Muscle layer of duodenum (tissue), 2 donors: ENCODE results near the gene MACROH2A2.
"Not testable (repeated sequence)": the region's sequence is repeated elsewhere in the genome, so short reads cannot be mapped to it uniquely, and the experiment has no call there.

Source experiments
- H3K27ac ChIP-seq: one replicate; pipeline ENCODE4 v1.7.0; 2013; ENCODE audit warnings: mild to moderate bottlenecking, low read length
- H3K27me3 ChIP-seq: one replicate; pipeline ENCODE4 v1.7.0; 2013; ENCODE audit warnings: low read depth, mild to moderate bottlenecking, control low read depth, low read length
- H3K36me3 ChIP-seq, 2 donors: one replicate each; pipeline ENCODE4 v1.7.0; 2013; ENCODE audit warnings: low read length in 2 of 2, control low read depth in 1 of 2, mild to moderate bottlenecking in 1 of 2; ENCODE audit not compliant: insufficient read depth in 2 of 2, control insufficient read depth in 1 of 2
- H3K4me1 ChIP-seq, 2 donors: one replicate each; pipeline ENCODE4 v1.7.0; 2013; ENCODE audit warnings: low read length in 2 of 2, mild to moderate bottlenecking in 2 of 2, control low read depth in 1 of 2, moderate library complexity in 1 of 2; ENCODE audit not compliant: insufficient read depth in 2 of 2, control insufficient read depth in 1 of 2
- H3K4me3 ChIP-seq, 2 donors: one replicate each; pipeline ENCODE4 v1.7.0; 2013; ENCODE audit warnings: low read length in 2 of 2, low read depth in 1 of 2, mild to moderate bottlenecking in 1 of 2
- H3K9me3 ChIP-seq, 2 donors: one replicate each; pipeline ENCODE4 v1.7.0; 2013; ENCODE audit warnings: low read length in 2 of 2, control low read depth in 1 of 2, mild to moderate bottlenecking in 1 of 2; ENCODE audit not compliant: control insufficient read depth in 1 of 2
- donor health status: healthy.

MACROH2A2 gene

GRCh38 chr10:70069346-70069745 is 16.7 kb downstream of the MACROH2A2 start:
- H3K9me3 ChIP-seq: no peaks in the 10 kb centered on the region
- no peak overlapping the region for H3K27ac ChIP-seq
- no peak overlapping the region for H3K4me3 ChIP-seq
- no peaks in the 10 kb centered on the region for H3K36me3 ChIP-seq
- H3K4me1 ChIP-seq: no peaks in the 10 kb centered on the region
- H3K27me3 ChIP-seq: no peaks in the 10 kb centered on the region

GRCh38 chr10:70070834-70071233 is 18.2 kb downstream of the MACROH2A2 start:
- Histone ChIP-seq H3K27me3 (no peaks in the 10 kb centered on the region), H3K36me3 (peaks cover 0 to 6% of the 10 kb centered on the region in 2 donors), H3K4me1 (no peaks in the 10 kb centered on the region), H3K27ac (no peak overlapping the region), H3K9me3 (no peaks in the 10 kb centered on the region), H3K4me3 (no peak overlapping the region)

GRCh38 chr10:70074165-70074564 is 21.5 kb downstream of the MACROH2A2 start:
- Histone ChIP-seq H3K9me3 (no peaks in the 10 kb centered on the region), H3K36me3 (peaks cover 0 to 6% of the 10 kb centered on the region in 2 donors), H3K27me3 (no peaks in the 10 kb centered on the region), H3K4me3 (no peak overlapping the region), H3K4me1 (no peaks in the 10 kb centered on the region), H3K27ac (no peak overlapping the region)

- no peaks in the 10 kb centered on the region for H3K4me1 ChIP-seq
- no peaks in the 10 kb centered on the region for H3K27me3 ChIP-seq
- H3K27ac ChIP-seq: no peak overlapping the region
- no peak overlapping the region for H3K4me3 ChIP-seq
- H3K9me3 ChIP-seq: no peaks in the 10 kb centered on the region
- peaks cover 0 to 6% of the 10 kb centered on the region in 2 donors for H3K36me3 ChIP-seq
Observed at GRCh38 chr10:70074971-70075370, 22.3 kb downstream of the MACROH2A2 start.

- H3K36me3 ChIP-seq: peaks cover 0 to 6% of the 10 kb centered on the region in 2 donors
- H3K4me3 ChIP-seq: no peak overlapping the region
- no peaks in the 10 kb centered on the region for H3K9me3 ChIP-seq
- no peak overlapping the region for H3K27ac ChIP-seq
- H3K4me1 ChIP-seq: no peaks in the 10 kb centered on the region
- H3K27me3 ChIP-seq: no peaks in the 10 kb centered on the region
Observed at GRCh38 chr10:70078329-70078728, 25.7 kb downstream of the MACROH2A2 start.

GRCh38 chr10:70078937-70079336 is 26.3 kb downstream of the MACROH2A2 start:
- no peaks in the 10 kb centered on the region for H3K27me3 ChIP-seq
- no peak overlapping the region for H3K4me3 ChIP-seq
- no peaks in the 10 kb centered on the region for H3K9me3 ChIP-seq
- no peak overlapping the region for H3K27ac ChIP-seq
- peaks cover 0 to 6% of the 10 kb centered on the region in 2 donors for H3K36me3 ChIP-seq
- no peaks in the 10 kb centered on the region for H3K4me1 ChIP-seq

GRCh38 chr10:70080789-70081188 is 28.1 kb downstream of the MACROH2A2 start:
- H3K4me3 ChIP-seq, H3K4me1 ChIP-seq, H3K27me3 ChIP-seq, H3K27ac ChIP-seq, H3K36me3 ChIP-seq, H3K9me3 ChIP-seq: not testable (repeated sequence)

GRCh38 chr10:70084189-70084588 is 31.5 kb downstream of the MACROH2A2 start:
- H3K36me3 ChIP-seq: no peaks in the 10 kb centered on the region
- no peak overlapping the region for H3K4me3 ChIP-seq
- H3K27me3 ChIP-seq: no peaks in the 10 kb centered on the region
- no peak overlapping the region for H3K27ac ChIP-seq
- H3K9me3 ChIP-seq: no peaks in the 10 kb centered on the region
- no peaks in the 10 kb centered on the region for H3K4me1 ChIP-seq

GRCh38 chr10:70085975-70086613 is 33.4 kb downstream of the MACROH2A2 start:
- H3K4me3 ChIP-seq: no peak overlapping the region
- H3K36me3 ChIP-seq: peaks cover 0 to 7% of the 10 kb centered on the region in 2 donors
- no peaks in the 10 kb centered on the region for H3K9me3 ChIP-seq
- no peak overlapping the region for H3K27ac ChIP-seq
- H3K27me3 ChIP-seq: no peaks in the 10 kb centered on the region
- H3K4me1 ChIP-seq: no peaks in the 10 kb centered on the region

- Histone ChIP-seq H3K9me3 (no peaks in the 10 kb centered on the region), H3K27ac (no peak overlapping the region), H3K4me3 (no peak overlapping the region), H3K36me3 (peaks cover 3 to 20% of the 10 kb centered on the region in 2 donors), H3K4me1 (no peaks in the 10 kb centered on the region), H3K27me3 (no peaks in the 10 kb centered on the region)
Observed at GRCh38 chr10:70087616-70088307, 35.1 kb downstream of the MACROH2A2 start.

- H3K4me3 ChIP-seq: no peak overlapping the region
Observed at GRCh38 chr10:70088308-70088698, 35.7 kb downstream of the MACROH2A2 start.

GRCh38 chr10:70090013-70090412 is 37.4 kb downstream of the MACROH2A2 start:
- no peaks in the 10 kb centered on the region for H3K27me3 ChIP-seq
- peaks cover 17 to 41% of the 10 kb centered on the region in 2 donors for H3K36me3 ChIP-seq
- no peak overlapping the region for H3K4me3 ChIP-seq
- H3K27ac ChIP-seq: no peak overlapping the region
- H3K4me1 ChIP-seq: no peaks in the 10 kb centered on the region
- no peaks in the 10 kb centered on the region for H3K9me3 ChIP-seq

More at GRCh38 chr10:70088308-70088698, 35.7 kb downstream of the MACROH2A2 start:
- Histone ChIP-seq H3K4me1 (no peaks in the 10 kb centered on the region), H3K36me3 (peaks cover 3 to 25% of the 10 kb centered on the region in 2 donors), H3K27ac (no peak overlapping the region), H3K27me3 (no peaks in the 10 kb centered on the region), H3K9me3 (no peaks in the 10 kb centered on the region)
